PC-3 (cell line): ENCODE results near the gene APOA4.

Experiments
- CTCF ChIP-seq: fragments of 300-600 bp; sonication (generic); conservative IDR thresholded peaks from 2 replicates; pipeline ENCODE4 v1.5.1; 2017; ENCODE audit warnings: antibody characterized with exemption, low read depth, mild to moderate bottlenecking, low read length
- EZH2 ChIP-seq: fragments of 300-600 bp; sonication (generic); IDR thresholded peaks from one replicate; pipeline ENCODE4 v1.6.1; 2017; ENCODE audit warnings: antibody characterized with exemption, mild to moderate bottlenecking, low read length; ENCODE audit not compliant: unreplicated experiment

GRCh38 chr11:116847612-116848011, 24.5 kb upstream of the APOA4 start:
- TF ChIP-seq CTCF, result no peak
- TF ChIP-seq EZH2, result no peak
